ENCODE data around the gene S1PR4. TPM values are rescaled to one million over a fixed set of nuclear protein-coding genes. Genes with fewer than 3 reads are reported as not detected.
"Not testable (repeated sequence)": the region's sequence is repeated elsewhere in the genome, so short reads cannot be mapped to it uniquely, and the experiment has no call there.

The S1PR4 gene
- total RNA-seq, 4 donors from 2014 or later, result 0.66 to 4.7 (median 2.4) TPM

GRCh38 chr19:3152419-3152780 is 26.2 kb upstream of the S1PR4 start:
- H3K27me3 ChIP-seq, result peaks cover 0 to 19% of the 10 kb centered on the region in 2 donors
- H3K4me3 ChIP-seq, result no peak overlapping the region
- 76 to 92% methylated on average over 3 of the region's 3 CpGs for WGBS, 2 donors
- no peak overlapping the region for H3K27ac ChIP-seq
- no peak for DNase-seq (ENCODE audit: low spot score in 2 of 2)
- H3K36me3 ChIP-seq, result no peaks in the 10 kb centered on the region
- no peaks in the 10 kb centered on the region for H3K9me3 ChIP-seq
- TF ChIP-seq CTCF (IDR thresholded peaks at IDR 0.05) (no peak), POLR2A (IDR thresholded peaks at IDR 0.05) (no peak), EP300 (IDR thresholded peaks at IDR 0.05) (no peak)
- H3K4me1 ChIP-seq, result peaks cover 0 to 6% (median 0%) of the 10 kb centered on the region in 4 donors

- peaks cover 0 to 6% (median 0%) of the 10 kb centered on the region in 4 donors for H3K4me1 ChIP-seq
- no peak overlapping the region for H3K4me3 ChIP-seq
- H3K27me3 ChIP-seq, result peaks cover 0 to 19% of the 10 kb centered on the region in 2 donors
- H3K36me3 ChIP-seq, result no peaks in the 10 kb centered on the region
- H3K9me3 ChIP-seq, result no peaks in the 10 kb centered on the region
- DNase-seq (ENCODE audit: low spot score in 2 of 2), result no peak
- no peak for TF ChIP-seq POLR2A (IDR thresholded peaks at IDR 0.05)
- TF ChIP-seq CTCF (IDR thresholded peaks at IDR 0.05), result no peak
- no peak for TF ChIP-seq EP300 (IDR thresholded peaks at IDR 0.05)
- H3K27ac ChIP-seq, result no peak overlapping the region
- 85% methylated on average over 3 of the region's 3 CpGs for WGBS, 2 donors
Observed at GRCh38 chr19:3153286-3154230, 25.0 kb upstream of the S1PR4 start.

GRCh38 chr19:3154447-3154846 is 24.1 kb upstream of the S1PR4 start:
- H3K27me3 ChIP-seq, result peaks cover 0 to 17% of the 10 kb centered on the region in 2 donors
- H3K4me1 ChIP-seq; H3K27ac ChIP-seq; H3K9me3 ChIP-seq; H3K36me3 ChIP-seq; DNase-seq (ENCODE audit: low spot score in 2 of 2); H3K4me3 ChIP-seq: not testable (repeated sequence)
- WGBS, 2 donors, result 86 to 94% methylated on average over 3 of the region's 3 CpGs

- peaks cover 0 to 6% (median 0%) of the 10 kb centered on the region in 4 donors for H3K4me1 ChIP-seq
- no peaks in the 10 kb centered on the region for H3K36me3 ChIP-seq
- no peak overlapping the region for H3K27ac ChIP-seq
- WGBS, 2 donors, result 55 to 58% methylated on average over 19 to 21 of the region's 21 CpGs
- peak in 1 of 2 donors; percentile 48 for DNase-seq (ENCODE audit: low spot score in 2 of 2)
- TF ChIP-seq POLR2A (IDR thresholded peaks at IDR 0.05) (no peak), CTCF (IDR thresholded peaks at IDR 0.05) (no peak), EP300 (IDR thresholded peaks at IDR 0.05) (peak in 1 of 2 donors; percentile 63)
- H3K27me3 ChIP-seq, result peaks cover 0 to 10% of the 10 kb centered on the region in 2 donors
- no peaks in the 10 kb centered on the region for H3K9me3 ChIP-seq
- H3K4me3 ChIP-seq, result no peak overlapping the region
Observed at GRCh38 chr19:3154957-3155736, 23.4 kb upstream of the S1PR4 start.

GRCh38 chr19:3157096-3157845 is 21.3 kb upstream of the S1PR4 start:
- H3K36me3 ChIP-seq, result no peaks in the 10 kb centered on the region
- no peaks in the 10 kb centered on the region for H3K27me3 ChIP-seq
- peaks cover 0 to 6% (median 0%) of the 10 kb centered on the region in 4 donors for H3K4me1 ChIP-seq
- TF ChIP-seq EP300 (IDR thresholded peaks at IDR 0.05) (no peak), CTCF (IDR thresholded peaks at IDR 0.05) (no peak)
- DNase-seq (ENCODE audit: low spot score in 2 of 2), result no peak
- WGBS, 2 donors, result 82 to 87% methylated on average over 21 to 23 of the region's 23 CpGs
- no peak overlapping the region for H3K27ac ChIP-seq
- H3K9me3 ChIP-seq, result no peaks in the 10 kb centered on the region
- H3K4me3 ChIP-seq, result no peak overlapping the region

Measured in tibial nerve (tissue), 4 donors.